Ovary (tissue), 3 donors: ENCODE data around the gene HDGFL2.

Experiments used
- CTCF ChIP-seq, 3 donors: fragments of 450-650 bp in 2 of 3; fragments of 200-600 bp in 1 of 3; IDR thresholded peaks; one replicate each; pipeline versions ENCODE4 v1.5.1 to v1.8.0; 2016 to 2022; ENCODE audit warnings: antibody characterized with exemption in 3 of 3, mild to moderate bottlenecking in 1 of 3
- EP300 ChIP-seq: sonication (generic); formaldehyde crosslinking; IDR thresholded peaks from one replicate; pipeline ENCODE4 v1.6.1; 2017; ENCODE audit warnings: antibody characterized with exemption
- POLR2A ChIP-seq: fragments of 450-650 bp; IDR thresholded peaks from one replicate; pipeline ENCODE4 v1.6.1; 2017; ENCODE audit warnings: antibody characterized with exemption, mild to moderate bottlenecking, moderate library complexity
- donor health status: DM: no; HTN: no; CAD: no.

- TF ChIP-seq CTCF (IDR thresholded peaks at IDR 0.05) = no peak
- no peak for TF ChIP-seq POLR2A
- TF ChIP-seq EP300 = no peak
Measured at GRCh38 chr19:4443188-4443587, 28.9 kb upstream of the HDGFL2 start.
